Nephron (organoid): ENCODE results near the gene PWWP2B.

Source experiments
- H3K27ac Mint-ChIP-seq, 3 experiments: 2 replicates each; pipeline ENCODE4 v1.8.0; 2020; ENCODE audit warnings: mixed read lengths in 3 of 3, mild to moderate bottlenecking in 2 of 3, moderate library complexity in 1 of 3
- H3K27me3 Mint-ChIP-seq: 2 replicates; pipeline ENCODE4 v1.8.0; 2021; ENCODE audit warnings: low read depth, mild to moderate bottlenecking, moderate library complexity, mixed read lengths
- H3K36me3 Mint-ChIP-seq: 2 replicates; pipeline ENCODE4 v1.8.0; 2020; ENCODE audit warnings: low read depth, mixed read lengths
- H3K4me1 Mint-ChIP-seq: 2 replicates; pipeline ENCODE4 v1.8.0; 2020; ENCODE audit warnings: mixed read lengths
- H3K4me3 Mint-ChIP-seq, 3 experiments: 2 replicates each; pipeline ENCODE4 v1.8.0; 2020; ENCODE audit warnings: mild to moderate bottlenecking in 3 of 3, mixed read lengths in 3 of 3, moderate library complexity in 2 of 3
- H3K9me3 Mint-ChIP-seq: 2 replicates; pipeline ENCODE4 v1.8.0; 2020; ENCODE audit warnings: mixed read lengths
- CTCF ChIP-seq, 3 experiments: fragments of 200-600 bp; sonication (generic); IDR thresholded peaks; one replicate each; pipeline ENCODE4 v1.5.0; 2021; ENCODE audit warnings: antibody characterized with exemption in 3 of 3; ENCODE audit not compliant: unreplicated experiment in 3 of 3

PWWP2B gene

GRCh38 chr10:132366006-132366405 is 31.0 kb upstream of the PWWP2B start:
- no peak for TF ChIP-seq CTCF (IDR thresholded peaks at IDR 0.05; ENCODE audit: unreplicated experiment in 3 of 3)
- Mint-ChIP-seq H3K36me3 (peaks cover 46% of the 10 kb centered on the region), H3K4me1 (no peaks in the 10 kb centered on the region), H3K27me3 (peaks cover 4% of the 10 kb centered on the region), H3K4me3 (no peak overlapping the region), H3K9me3 (no peaks in the 10 kb centered on the region), H3K27ac (no peak overlapping the region)

- H3K27me3 Mint-ChIP-seq: peaks cover 4% of the 10 kb centered on the region
- no peak overlapping the region for H3K4me3 Mint-ChIP-seq
- H3K36me3 Mint-ChIP-seq: peaks cover 46% of the 10 kb centered on the region
- no peaks in the 10 kb centered on the region for H3K4me1 Mint-ChIP-seq
- H3K9me3 Mint-ChIP-seq: no peaks in the 10 kb centered on the region
- no peak for TF ChIP-seq CTCF (IDR thresholded peaks at IDR 0.05; ENCODE audit: unreplicated experiment in 3 of 3)
- no peak overlapping the region for H3K27ac Mint-ChIP-seq
Measured at GRCh38 chr10:132366499-132366898, 30.5 kb upstream of the PWWP2B start.

GRCh38 chr10:132368391-132368790 is 28.6 kb upstream of the PWWP2B start:
- H3K9me3 Mint-ChIP-seq: no peaks in the 10 kb centered on the region
- no peak overlapping the region for H3K4me3 Mint-ChIP-seq
- H3K27me3 Mint-ChIP-seq: peaks cover 4% of the 10 kb centered on the region
- H3K27ac Mint-ChIP-seq: no peak overlapping the region
- H3K36me3 Mint-ChIP-seq: peaks cover 46% of the 10 kb centered on the region
- TF ChIP-seq CTCF (IDR thresholded peaks at IDR 0.05; ENCODE audit: unreplicated experiment in 3 of 3): no peak
- H3K4me1 Mint-ChIP-seq: no peaks in the 10 kb centered on the region

- Mint-ChIP-seq H3K27me3 (peaks cover 4% of the 10 kb centered on the region), H3K4me1 (no peaks in the 10 kb centered on the region), H3K4me3 (no peak overlapping the region), H3K27ac (no peak overlapping the region), H3K36me3 (peaks cover 50% of the 10 kb centered on the region), H3K9me3 (no peaks in the 10 kb centered on the region)
- no peak for TF ChIP-seq CTCF (IDR thresholded peaks at IDR 0.05; ENCODE audit: unreplicated experiment in 3 of 3)
Measured at GRCh38 chr10:132368881-132369635, 27.9 kb upstream of the PWWP2B start.

- H3K36me3 Mint-ChIP-seq: peaks cover 44% of the 10 kb centered on the region
- TF ChIP-seq CTCF (IDR thresholded peaks at IDR 0.05; ENCODE audit: unreplicated experiment in 3 of 3): no peak
Measured at GRCh38 chr10:132369636-132370185, 27.3 kb upstream of the PWWP2B start.

More at GRCh38 chr10:132369636-132370185, 27.3 kb upstream of the PWWP2B start:
- Mint-ChIP-seq H3K27ac (no peak overlapping the region), H3K4me3 (no peak overlapping the region), H3K27me3 (peaks cover 4% of the 10 kb centered on the region), H3K4me1 (no peaks in the 10 kb centered on the region), H3K9me3 (no peaks in the 10 kb centered on the region)
